C4-2B (cell line): ENCODE data around the gene ZNF365.
A peak's percentile ranks its signal among the peaks of the same experiment; 100 is the strongest.
"Not testable (repeated sequence)": the region's sequence is repeated elsewhere in the genome, so short reads cannot be mapped to it uniquely, and the experiment has no call there.

Source experiments
- H3K27ac ChIP-seq: fragments of 450-650 bp; 2 replicates; pipeline ENCODE4 v1.5.1; 2017
- CTCF ChIP-seq: fragments of 450-650 bp; conservative IDR thresholded peaks from 2 replicates; pipeline ENCODE4 v1.5.1; 2017; ENCODE audit warnings: mild to moderate bottlenecking
- ZFX ChIP-seq: fragments of 450-650 bp; IDR thresholded peaks from 2 replicates; pipeline ENCODE4 v1.6.1; 2017

The ZNF365 gene

GRCh38 chr10:62354916-62355315 lies 19.3 kb upstream of the ZNF365 start:
- H3K27ac ChIP-seq, result no peak overlapping the region
- TF ChIP-seq ZFX (no peak), CTCF (no peak)

GRCh38 chr10:62356447-62356846 lies 17.7 kb upstream of the ZNF365 start:
- no peak for TF ChIP-seq ZFX
- TF ChIP-seq CTCF, result no peak
- H3K27ac ChIP-seq, result no peak overlapping the region

- H3K27ac ChIP-seq, result not testable (repeated sequence)
Measured at GRCh38 chr10:62358151-62358550, 16.0 kb upstream of the ZNF365 start.

GRCh38 chr10:62373639-62373994 lies 552 bp upstream of the ZNF365 start:
- TF ChIP-seq CTCF (no peak), ZFX (no peak)
- H3K27ac ChIP-seq, result peak overlapping the region; percentile 6; the same call in 1 of the 2 replicates

GRCh38 chr10:62374862-62375710 lies 917 bp downstream of the ZNF365 start:
- TF ChIP-seq ZFX (no peak), CTCF (no peak)
- H3K27ac ChIP-seq, result no peak overlapping the region; the same call in 1 of the 2 replicates

GRCh38 chr10:62376071-62377025 lies 2.2 kb downstream of the ZNF365 start:
- TF ChIP-seq CTCF (no peak), ZFX (no peak)
- H3K27ac ChIP-seq, result no peak overlapping the region

- no peak for TF ChIP-seq ZFX
- no peak for TF ChIP-seq CTCF
Measured at GRCh38 chr10:62377026-62377415, 2.9 kb downstream of the ZNF365 start.

More at GRCh38 chr10:62377026-62377415, 2.9 kb downstream of the ZNF365 start:
- H3K27ac ChIP-seq, result no peak overlapping the region
